G401.6 (cell line): ENCODE data around the gene TOP2A.
A peak's percentile ranks its signal among the peaks of the same experiment; 100 is the strongest.
"Not testable (repeated sequence)": the region's sequence is repeated elsewhere in the genome, so short reads cannot be mapped to it uniquely, and the experiment has no call there.

Experiments
- FAIRE-seq: peaks from 2 replicates; lab custom pipeline; 2012; peaks lifted over from hg19 to GRCh38; lab: Jason Lieb, UNC

The TOP2A gene

DNA sequence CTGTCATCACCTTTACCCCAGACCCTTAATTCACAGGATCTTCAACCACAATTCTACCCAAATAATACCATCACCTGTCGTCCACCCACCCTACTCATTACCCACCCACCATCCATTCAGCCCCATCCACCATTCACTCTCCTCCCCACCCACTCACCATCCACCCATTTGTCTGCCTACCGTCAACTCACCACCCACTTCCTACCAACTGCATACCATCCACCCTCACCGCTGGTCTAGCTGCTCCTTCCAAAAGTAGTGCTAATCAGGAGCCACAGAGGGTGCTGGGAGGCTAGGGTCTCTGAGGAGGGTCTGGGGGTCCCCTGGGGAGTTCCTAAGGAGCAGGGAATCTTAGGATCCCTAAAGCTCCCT is 13.5 kb upstream of the TOP2A start:
- FAIRE-seq: no peak

DNA sequence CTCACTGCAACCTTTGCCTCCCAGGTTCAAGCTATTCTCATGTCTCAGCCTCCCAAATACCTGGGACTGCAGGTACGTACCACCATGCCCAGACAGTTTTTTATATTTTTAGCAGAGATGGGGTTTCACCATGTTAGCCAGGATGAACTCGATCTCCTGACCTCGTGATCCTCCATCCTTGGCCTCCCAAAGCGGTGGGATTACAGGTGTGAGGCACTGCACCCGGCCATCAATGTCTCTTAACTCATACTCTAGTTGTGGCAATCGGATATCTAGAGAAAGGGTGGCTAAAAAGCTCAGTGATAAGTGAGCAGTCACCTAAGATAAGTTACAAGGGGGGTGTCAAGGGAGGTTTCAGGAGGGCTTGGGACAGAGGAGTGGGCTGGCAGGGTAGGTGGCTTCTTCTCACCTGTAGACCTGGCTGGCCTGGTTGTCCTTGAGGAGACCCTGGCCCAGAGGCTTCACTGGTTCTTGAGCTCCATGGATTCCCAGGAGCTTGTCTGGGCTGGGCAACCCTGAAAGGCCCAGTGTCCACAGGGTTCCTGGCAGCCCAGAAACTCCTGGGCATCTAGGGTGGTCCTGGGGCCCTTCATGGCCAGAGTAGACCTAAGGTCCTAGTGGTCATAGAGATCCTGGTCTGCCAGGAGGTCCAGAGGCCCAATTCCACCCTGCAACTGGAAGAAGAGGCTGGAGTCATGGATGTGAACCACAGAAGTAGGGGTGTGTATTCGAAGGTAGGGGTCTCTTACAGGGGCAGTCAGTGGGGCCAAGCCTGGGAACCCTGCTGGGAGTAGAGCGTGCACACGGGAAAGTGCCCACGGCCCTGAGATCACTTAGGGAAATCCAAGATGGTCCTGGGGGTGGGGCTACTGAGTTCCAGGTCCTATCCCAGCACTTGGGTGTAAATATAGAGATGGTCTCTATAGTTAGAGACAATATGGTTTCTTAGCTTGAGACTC is 12.9 kb upstream of the TOP2A start:
- FAIRE-seq: no peak

GRCh38 chr17:40427002-40427491 is 9.4 kb upstream of the TOP2A start:
- no peak for FAIRE-seq

DNA sequence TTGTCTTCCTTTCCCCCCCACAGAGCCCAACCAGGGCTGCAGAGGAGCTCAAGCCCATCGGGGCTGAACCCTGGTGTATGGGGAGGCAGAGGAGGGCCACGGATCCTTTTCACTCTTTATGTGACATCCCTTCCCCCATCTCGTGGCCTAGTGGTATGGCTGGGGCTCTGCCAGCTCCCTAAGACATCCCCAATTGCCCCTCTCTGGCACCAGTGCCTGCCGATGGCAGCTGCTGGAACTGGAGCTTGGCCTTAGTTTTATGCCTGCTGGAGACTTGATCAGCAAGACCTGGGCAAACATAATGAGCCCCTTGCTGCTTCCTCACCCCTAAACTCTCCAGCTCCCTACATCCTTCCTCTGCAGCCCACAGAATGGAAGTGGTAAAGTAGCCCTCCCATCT is 8.0 kb upstream of the TOP2A start:
- FAIRE-seq: no peak

DNA sequence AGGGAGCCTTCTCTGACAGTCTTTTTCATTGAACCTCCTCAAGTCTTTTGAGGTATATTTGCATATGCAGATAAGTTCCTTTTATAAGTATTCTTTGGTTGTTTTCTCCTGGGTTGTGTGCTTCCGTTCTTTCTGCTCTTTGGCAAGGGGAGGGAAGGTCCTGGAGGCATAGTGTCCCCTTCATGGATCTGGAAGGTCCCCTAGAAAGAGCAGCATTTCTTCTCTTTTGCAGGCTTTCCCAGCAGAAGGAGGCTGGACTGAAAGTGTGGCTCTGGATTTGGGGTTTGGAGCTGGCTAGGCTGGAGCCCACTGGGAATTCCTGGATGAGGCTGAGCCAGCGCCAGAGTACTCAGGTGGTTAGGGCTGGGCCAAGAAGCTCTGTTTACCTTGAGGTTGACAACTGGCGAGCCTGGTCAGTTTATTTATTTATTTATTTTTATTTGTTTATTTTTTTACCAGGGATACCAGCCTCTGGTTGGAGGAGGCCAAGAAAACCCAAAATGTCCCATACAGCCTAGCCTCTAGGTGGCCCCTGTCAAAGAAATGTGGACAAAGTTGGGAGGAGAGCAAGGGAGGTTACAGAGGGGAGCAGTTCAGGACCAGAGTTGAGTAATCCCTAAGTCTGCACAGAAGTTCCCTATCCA is 5.4 kb upstream of the TOP2A start:
- FAIRE-seq: peak; percentile 66

DNA sequence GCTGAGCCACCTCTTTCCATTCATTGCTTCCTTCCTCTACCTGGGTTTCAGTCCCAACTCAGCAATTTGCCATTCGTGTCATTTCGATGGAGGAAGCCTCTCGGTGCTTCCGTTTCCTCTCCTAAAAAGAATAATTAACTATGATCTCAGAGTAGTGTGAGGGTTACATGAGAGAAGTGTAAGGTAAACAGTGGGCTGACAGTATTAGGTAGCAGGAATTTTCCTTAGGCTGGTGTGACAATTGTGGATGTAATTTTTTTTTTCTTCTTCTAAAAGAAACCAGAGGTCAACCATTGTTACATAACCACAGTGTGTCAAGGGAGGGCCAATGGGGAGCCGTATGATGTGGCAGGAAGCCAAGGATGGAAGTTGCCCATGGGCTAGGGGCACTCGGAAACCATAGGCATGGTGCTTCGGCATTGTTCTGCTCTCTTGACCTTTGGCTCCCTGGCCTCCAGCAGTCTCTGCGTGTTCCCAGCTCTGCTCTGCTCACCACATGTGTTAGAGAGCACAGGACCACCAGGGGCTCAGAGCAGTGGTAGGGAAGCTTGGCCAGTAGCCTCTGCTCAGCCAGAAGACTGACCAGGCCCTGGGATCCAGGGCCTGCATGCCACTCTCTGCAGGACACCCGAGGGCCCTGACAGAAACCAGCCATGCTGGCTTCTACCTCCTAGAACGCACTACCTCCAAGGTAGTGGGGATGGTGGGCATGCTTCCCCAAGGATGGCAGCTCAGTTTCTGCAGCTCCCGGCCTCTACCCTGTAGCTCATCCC is 2.0 kb upstream of the TOP2A start:
- FAIRE-seq: no peak

- no peak for FAIRE-seq
These were observed 671 bp upstream of the TOP2A start for GRCh38 chr17:40418428-40418706.

DNA sequence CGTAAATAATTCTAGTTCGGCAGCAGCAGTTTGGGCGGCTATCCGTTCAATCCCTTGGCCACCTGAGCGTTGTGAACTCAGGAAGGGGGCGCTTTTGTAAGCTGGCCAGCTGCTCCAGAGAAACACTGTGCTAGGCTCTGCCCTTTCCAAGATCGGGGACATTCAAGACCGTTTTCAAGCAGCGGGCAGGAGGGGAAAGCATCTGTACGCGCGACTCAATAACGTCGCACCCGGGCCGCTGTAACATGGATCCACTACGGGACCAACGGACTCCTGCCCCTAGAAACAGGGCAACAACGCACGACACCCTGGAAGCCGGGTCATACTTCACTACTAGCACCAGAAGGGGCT is 463 bp downstream of the TOP2A start:
- FAIRE-seq: no peak

GRCh38 chr17:40416671-40417070 is 1.0 kb downstream of the TOP2A start:
- FAIRE-seq: no peak

DNA sequence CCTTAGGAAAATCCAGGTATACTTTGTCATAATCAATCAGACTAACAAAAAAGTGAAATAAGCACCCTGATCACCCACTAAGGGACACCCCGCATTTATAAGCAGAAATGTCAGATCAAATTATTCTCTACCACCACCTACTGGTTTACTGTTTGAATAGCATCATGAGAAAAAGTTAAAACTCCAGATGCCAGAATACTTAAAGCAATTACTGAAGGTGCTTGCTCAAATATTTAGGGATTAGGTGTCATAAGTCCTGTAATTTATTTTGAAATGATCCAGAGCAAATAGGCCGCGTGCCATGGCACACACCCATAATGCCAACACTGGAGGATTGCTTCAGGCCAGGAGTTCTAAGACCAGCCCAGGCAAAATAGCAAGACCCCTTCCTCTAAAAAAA is 2.3 kb downstream of the TOP2A start:
- no peak for FAIRE-seq

DNA sequence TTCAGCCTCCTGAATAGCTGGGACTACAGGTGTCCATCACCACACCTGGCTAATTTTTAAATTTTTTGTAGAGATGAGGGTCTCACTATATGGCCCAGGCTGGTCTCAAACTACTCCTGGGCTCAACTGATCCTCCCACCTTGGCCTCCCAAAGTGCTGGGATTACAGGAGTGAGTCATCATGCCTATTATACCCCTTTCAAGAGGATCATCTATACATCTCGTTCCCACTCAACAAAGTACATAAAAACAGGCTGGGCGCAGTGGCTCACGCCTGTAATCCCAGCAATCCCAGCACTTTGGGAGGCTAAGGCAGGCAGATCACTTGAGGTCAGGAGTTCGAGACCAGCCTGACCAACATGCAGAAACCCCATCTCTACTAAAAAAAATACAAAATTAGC is 3.4 kb downstream of the TOP2A start:
- not testable (repeated sequence) for FAIRE-seq

GRCh38 chr17:40412880-40413279 is 4.8 kb downstream of the TOP2A start:
- no peak for FAIRE-seq

DNA sequence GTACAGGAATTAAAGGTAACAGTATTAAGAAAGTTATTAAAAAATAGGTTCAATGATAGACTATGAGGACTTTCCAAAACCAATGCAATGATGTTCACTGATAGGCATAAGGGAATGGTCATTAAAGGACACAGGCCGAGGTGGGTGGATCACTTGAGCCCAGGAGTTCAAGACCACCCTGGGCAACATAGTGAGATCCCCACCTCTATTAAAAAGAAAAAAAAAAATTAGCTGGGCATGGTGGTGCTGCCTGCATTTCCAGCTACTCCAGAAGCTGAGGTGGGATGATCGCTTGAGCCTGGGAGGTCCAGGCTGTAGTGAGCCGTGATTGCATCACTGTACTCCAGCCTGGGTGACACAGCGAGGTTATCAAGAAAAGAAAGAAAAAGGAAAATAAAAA is 5.9 kb downstream of the TOP2A start:
- FAIRE-seq: no peak

GRCh38 chr17:40410082-40410481 is 7.6 kb downstream of the TOP2A start:
- no peak for FAIRE-seq

GRCh38 chr17:40409540-40409939 is 8.2 kb downstream of the TOP2A start:
- FAIRE-seq: not testable (repeated sequence)

DNA sequence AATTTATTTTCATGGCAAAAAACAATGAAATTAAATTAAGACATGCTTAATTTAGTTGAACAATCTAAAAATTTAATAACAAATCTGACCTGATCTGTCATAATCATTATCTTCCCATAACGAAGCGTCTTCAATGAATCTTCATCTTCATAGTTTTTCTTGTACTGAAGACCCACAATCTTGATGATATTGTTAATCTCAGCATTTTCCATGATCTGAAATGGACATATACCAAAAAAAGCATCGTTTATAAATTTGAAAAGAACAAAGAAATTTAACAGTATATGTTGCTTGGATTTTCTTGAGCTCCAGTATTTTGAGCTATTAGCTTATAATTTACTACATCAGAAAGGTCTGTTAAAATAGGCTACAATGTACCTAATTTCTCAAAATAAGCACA is 10.2 kb downstream of the TOP2A start:
- FAIRE-seq: no peak

GRCh38 chr17:40404003-40404402 is 13.7 kb downstream of the TOP2A start:
- FAIRE-seq: no peak

GRCh38 chr17:40402668-40403067 is 15.0 kb downstream of the TOP2A start:
- FAIRE-seq: no peak

- FAIRE-seq: no peak
These were observed 18.5 kb downstream of the TOP2A start for GRCh38 chr17:40399185-40399584.

GRCh38 chr17:40386555-40386954 is 31.1 kb downstream of the TOP2A start:
- not testable (repeated sequence) for FAIRE-seq

DNA sequence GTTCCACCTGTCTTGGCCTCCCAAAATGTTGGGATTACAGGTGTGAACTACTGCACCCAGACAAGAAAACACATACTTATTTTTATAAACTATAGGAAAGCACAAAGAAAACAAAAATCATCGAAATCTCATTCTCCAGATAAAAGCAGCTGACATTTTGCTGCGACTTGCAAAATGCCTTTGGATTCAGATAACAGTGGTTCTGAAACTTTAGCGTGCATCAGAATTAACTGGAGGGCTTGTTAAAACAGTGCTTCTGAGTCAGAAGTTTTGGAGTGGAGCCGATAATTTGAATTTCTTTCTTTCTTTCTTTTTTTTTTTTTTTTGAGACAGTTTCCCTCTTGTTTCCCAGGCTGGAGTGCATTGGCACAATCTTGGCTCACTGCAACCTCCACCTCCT is 35.4 kb downstream of the TOP2A start:
- FAIRE-seq: no peak

- FAIRE-seq: no peak
These were observed 38.7 kb downstream of the TOP2A start for GRCh38 chr17:40378966-40379365.

DNA sequence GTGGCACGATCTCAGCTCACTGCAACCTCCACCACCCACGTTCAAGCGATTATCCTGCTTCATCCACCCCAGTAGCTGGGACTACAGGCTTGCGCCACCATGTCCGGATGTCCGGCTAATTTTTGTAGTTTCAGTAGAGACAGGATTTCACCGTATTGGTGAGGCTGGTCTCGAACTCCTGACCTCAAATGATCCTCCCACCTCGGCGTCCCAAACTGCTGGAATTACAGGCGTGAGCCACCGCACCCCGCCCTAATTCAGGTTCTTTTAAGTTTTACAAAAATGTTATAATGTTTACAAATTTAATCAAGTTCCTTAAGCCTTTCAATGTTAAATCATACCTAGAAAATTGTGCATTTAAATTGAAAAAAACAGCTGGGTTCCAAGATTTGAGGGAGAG is 39.9 kb downstream of the TOP2A start:
- FAIRE-seq: no peak
